KMS-11 (cell line): ENCODE results near the gene XPR1.
"Not testable (repeated sequence)": the region's sequence is repeated elsewhere in the genome, so short reads cannot be mapped to it uniquely, and the experiment has no call there.

Experiments used
- H2AFZ ChIP-seq: fragments of 200-600 bp; sonication (generic); 2 replicates; pipeline ENCODE4 v1.6.1; 2016; ENCODE audit warnings: antibody characterized with exemption, mixed run types, low read depth
- H3K27ac ChIP-seq: fragments of 200-600 bp; sonication (generic); 2 replicates; pipeline ENCODE4 v1.6.1; 2016; ENCODE audit warnings: mild to moderate bottlenecking, mixed run types
- H3K27me3 ChIP-seq: fragments of 200-600 bp; sonication (generic); 2 replicates; pipeline ENCODE4 v1.6.1; 2017; ENCODE audit warnings: mild to moderate bottlenecking, low read depth, mixed run types, moderate library complexity; ENCODE audit not compliant: insufficient read depth
- H3K36me3 ChIP-seq: fragments of 200-600 bp; sonication (generic); 2 replicates; pipeline ENCODE4 v1.6.1; 2017; ENCODE audit warnings: mild to moderate bottlenecking, mixed run types; ENCODE audit not compliant: insufficient read depth
- H3K4me1 ChIP-seq: fragments of 200-600 bp; sonication (generic); 2 replicates; pipeline ENCODE4 v1.6.1; 2016; ENCODE audit warnings: mild to moderate bottlenecking, low read depth, mixed run types; ENCODE audit not compliant: poor library complexity, severe bottlenecking
- H3K4me2 ChIP-seq: fragments of 200-600 bp; sonication (generic); 2 replicates; pipeline ENCODE4 v1.7.0; 2016; ENCODE audit warnings: mild to moderate bottlenecking, mixed run types
- H3K4me3 ChIP-seq: fragments of 200-600 bp; sonication (generic); IDR thresholded peaks from 2 replicates; pipeline ENCODE4 v1.6.1; 2017; ENCODE audit warnings: low read depth, low read length, mixed read lengths; ENCODE audit not compliant: insufficient read depth
- H3K79me2 ChIP-seq: fragments of 200-600 bp; sonication (generic); 2 replicates; pipeline ENCODE4 v1.6.1; 2016; ENCODE audit warnings: low read depth, mixed run types; ENCODE audit not compliant: insufficient read depth
- H3K9ac ChIP-seq: fragments of 200-600 bp; sonication (generic); 2 replicates; pipeline ENCODE4 v1.6.1; 2016; ENCODE audit warnings: mild to moderate bottlenecking, mixed run types
- H4K20me1 ChIP-seq: fragments of 200-600 bp; sonication (generic); 2 replicates; pipeline ENCODE4 v1.6.1; 2016; ENCODE audit warnings: mild to moderate bottlenecking, mixed run types; ENCODE audit not compliant: insufficient read depth
- TF ChIP-seq, protein P1 (sequence below): fragments of 200-600 bp; sonication (generic); conservative IDR thresholded peaks from 2 replicates; pipeline ENCODE4 v1.6.1; 2017; ENCODE audit warnings: low read depth, mild to moderate bottlenecking, antibody characterized with exemption, low read length, moderate library complexity, mixed read lengths

XPR1 gene

DNA sequence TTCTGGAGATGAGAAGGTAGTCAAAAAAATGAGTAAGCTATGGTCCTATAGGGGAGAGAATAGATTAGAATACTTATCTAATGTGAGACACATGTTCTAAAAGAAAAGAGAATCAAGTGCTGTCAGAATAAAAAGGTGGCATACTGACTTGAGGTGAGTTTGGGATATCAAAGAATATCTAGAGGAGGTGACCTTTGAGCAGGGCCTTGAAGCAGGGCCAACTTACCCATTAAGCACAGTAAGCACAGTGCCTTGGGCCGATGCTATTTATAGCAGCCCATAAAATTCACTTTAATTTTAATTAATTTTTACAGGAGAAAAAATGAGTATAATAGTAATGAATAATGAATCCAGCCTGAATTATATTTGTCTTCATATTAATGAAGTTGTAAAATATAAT, 92.2 kb downstream of the XPR1 start:
- H3K4me2 ChIP-seq, result no peak overlapping the region
- no peak overlapping the region for H2AFZ ChIP-seq
- TF ChIP-seq, protein P1, sequence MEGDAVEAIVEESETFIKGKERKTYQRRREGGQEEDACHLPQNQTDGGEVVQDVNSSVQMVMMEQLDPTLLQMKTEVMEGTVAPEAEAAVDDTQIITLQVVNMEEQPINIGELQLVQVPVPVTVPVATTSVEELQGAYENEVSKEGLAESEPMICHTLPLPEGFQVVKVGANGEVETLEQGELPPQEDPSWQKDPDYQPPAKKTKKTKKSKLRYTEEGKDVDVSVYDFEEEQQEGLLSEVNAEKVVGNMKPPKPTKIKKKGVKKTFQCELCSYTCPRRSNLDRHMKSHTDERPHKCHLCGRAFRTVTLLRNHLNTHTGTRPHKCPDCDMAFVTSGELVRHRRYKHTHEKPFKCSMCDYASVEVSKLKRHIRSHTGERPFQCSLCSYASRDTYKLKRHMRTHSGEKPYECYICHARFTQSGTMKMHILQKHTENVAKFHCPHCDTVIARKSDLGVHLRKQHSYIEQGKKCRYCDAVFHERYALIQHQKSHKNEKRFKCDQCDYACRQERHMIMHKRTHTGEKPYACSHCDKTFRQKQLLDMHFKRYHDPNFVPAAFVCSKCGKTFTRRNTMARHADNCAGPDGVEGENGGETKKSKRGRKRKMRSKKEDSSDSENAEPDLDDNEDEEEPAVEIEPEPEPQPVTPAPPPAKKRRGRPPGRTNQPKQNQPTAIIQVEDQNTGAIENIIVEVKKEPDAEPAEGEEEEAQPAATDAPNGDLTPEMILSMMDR, result no peak
- H3K36me3 ChIP-seq, result no peaks in the 10 kb centered on the region
- H3K4me3 ChIP-seq, result no peak overlapping the region
- H3K4me1 ChIP-seq, result no peaks in the 10 kb centered on the region
- H3K9ac ChIP-seq, result no peak overlapping the region
- no peak overlapping the region for H3K27ac ChIP-seq
- H3K27me3 ChIP-seq, result no peaks in the 10 kb centered on the region
- no peaks in the 10 kb centered on the region for H3K79me2 ChIP-seq
- H4K20me1 ChIP-seq, result no peaks in the 10 kb centered on the region

DNA sequence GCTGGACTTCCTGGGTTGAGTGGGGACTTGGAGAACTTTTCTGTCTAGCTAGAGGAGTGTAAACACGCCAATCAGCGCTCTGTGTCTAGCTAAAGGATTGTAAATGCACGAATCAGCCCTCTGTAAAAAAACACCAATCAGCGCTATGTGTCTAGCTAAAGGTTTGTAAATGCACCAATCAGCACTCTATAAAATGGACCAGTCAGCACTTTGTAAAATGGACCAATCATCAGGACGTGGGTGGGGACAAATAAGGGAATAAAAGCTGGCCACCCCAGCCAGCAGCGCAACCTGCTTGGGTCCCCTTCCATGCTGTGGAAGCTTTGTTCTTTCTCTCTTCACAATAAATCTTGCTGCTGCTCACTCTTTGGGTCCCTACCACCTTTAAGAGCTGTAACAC, 94.2 kb downstream of the XPR1 start:
- not testable (repeated sequence) for H3K27me3 ChIP-seq, H4K20me1 ChIP-seq, H3K27ac ChIP-seq, H3K9ac ChIP-seq, H3K4me1 ChIP-seq, H3K79me2 ChIP-seq, H3K4me3 ChIP-seq, H2AFZ ChIP-seq, H3K36me3 ChIP-seq, H3K4me2 ChIP-seq

DNA sequence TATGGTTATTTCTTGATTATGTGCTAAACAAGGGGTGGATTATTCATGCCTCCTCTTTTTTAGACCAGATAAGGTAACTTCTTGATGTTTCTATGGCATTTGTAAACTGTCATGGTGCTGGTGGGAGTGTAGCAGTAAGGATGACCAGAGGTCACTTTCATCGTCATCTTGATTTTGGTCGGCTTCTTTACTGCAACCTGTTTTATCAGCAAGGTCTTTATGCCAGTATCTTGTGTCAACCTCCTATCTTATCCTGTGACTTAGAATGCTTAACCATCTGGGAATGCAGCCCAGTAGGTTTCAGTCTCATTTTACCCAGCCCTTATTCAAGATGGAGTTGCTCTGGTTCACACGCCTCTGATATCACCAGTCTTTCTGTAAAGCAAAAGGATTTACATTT, 95.9 kb downstream of the XPR1 start:
- not testable (repeated sequence) for H2AFZ ChIP-seq, H3K4me2 ChIP-seq, H3K79me2 ChIP-seq, H4K20me1 ChIP-seq, H3K9ac ChIP-seq, H3K27ac ChIP-seq, H3K36me3 ChIP-seq, H3K4me1 ChIP-seq, H3K27me3 ChIP-seq, H3K4me3 ChIP-seq

DNA sequence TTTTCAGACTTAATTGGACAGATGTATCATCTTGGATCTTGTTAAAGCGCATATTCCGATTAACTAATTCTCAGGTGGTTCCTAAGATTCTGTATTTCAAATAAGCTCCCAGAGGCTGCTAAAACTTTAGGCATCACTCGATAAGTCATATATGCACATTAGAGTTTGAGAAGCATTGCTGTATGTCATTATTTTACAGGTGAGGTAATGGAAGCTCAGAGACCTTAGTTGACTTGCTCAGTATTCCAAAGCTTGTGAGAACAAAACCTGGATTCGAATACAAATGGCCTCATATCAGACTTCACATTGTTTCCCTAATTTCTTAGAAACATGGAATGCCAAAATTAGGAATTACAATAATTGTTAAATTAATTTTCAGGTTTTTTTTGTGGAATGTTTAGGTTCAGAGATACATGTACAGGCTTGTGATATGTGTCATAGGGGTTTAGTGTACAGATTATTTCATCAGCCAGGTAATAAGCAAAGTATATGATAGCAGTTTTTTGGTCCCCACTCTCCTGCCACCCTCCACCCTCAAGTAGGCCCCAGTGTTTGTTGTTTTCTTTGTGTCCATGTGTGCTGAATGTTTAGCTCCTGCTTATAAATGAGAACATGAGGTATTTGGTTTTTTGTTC, 96.8 kb downstream of the XPR1 start:
- Histone ChIP-seq H3K27me3 (no peaks in the 10 kb centered on the region), H2AFZ (no peak overlapping the region), H3K36me3 (no peaks in the 10 kb centered on the region), H3K27ac (no peak overlapping the region), H3K9ac (no peak overlapping the region), H3K79me2 (no peaks in the 10 kb centered on the region), H3K4me1 (no peaks in the 10 kb centered on the region), H4K20me1 (no peaks in the 10 kb centered on the region), H3K4me2 (no peak overlapping the region), H3K4me3 (no peak overlapping the region)
- TF ChIP-seq, protein P1, result no peak

DNA sequence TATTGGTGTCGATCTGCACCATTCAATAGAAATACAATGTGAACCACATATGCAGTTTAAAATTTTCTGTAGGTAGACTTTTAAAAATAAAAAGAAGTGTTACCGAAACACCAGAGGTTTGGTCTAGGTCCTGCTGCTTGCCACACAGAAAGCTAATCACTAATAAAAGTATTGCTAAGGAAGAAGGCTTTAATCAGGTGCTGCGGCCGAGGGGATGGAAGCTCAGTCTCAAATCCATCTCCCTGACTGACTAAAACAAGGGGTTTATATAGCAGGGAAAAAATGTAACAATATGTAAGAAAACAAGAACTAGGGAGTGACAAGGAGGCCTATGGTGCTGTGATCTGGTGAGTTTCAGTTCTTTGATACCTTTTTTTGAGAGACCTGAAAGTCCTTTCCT, 99.3 kb downstream of the XPR1 start:
- no peaks in the 10 kb centered on the region for H3K79me2 ChIP-seq
- no peaks in the 10 kb centered on the region for H3K36me3 ChIP-seq
- H3K27ac ChIP-seq, result no peak overlapping the region
- H3K4me1 ChIP-seq, result no peaks in the 10 kb centered on the region
- no peaks in the 10 kb centered on the region for H3K27me3 ChIP-seq
- H2AFZ ChIP-seq, result no peak overlapping the region
- no peak overlapping the region for H3K4me3 ChIP-seq
- H3K4me2 ChIP-seq, result no peak overlapping the region
- no peak overlapping the region for H3K9ac ChIP-seq
- TF ChIP-seq, protein P1, result no peak
- H4K20me1 ChIP-seq, result no peaks in the 10 kb centered on the region
